Astrocyte (in vitro differentiated cells and primary cell): Measurements from ENCODE around the gene TEX14.

Experiments
- EZH2 ChIP-seq: IDR thresholded peaks from 2 replicates; pipeline ENCODE4 v1.6.1; 2012; ENCODE audit warnings: mild to moderate bottlenecking, low read length, inconsistent platforms; ENCODE audit not compliant: insufficient read depth
- TF ChIP-seq, protein P1 (sequence below): IDR thresholded peaks from 2 replicates; pipeline ENCODE4 v1.5.1; 2011; ENCODE audit warnings: low read depth, mild to moderate bottlenecking, inconsistent platforms, low read length, moderate library complexity; ENCODE audit not compliant: insufficient read depth

DNA sequence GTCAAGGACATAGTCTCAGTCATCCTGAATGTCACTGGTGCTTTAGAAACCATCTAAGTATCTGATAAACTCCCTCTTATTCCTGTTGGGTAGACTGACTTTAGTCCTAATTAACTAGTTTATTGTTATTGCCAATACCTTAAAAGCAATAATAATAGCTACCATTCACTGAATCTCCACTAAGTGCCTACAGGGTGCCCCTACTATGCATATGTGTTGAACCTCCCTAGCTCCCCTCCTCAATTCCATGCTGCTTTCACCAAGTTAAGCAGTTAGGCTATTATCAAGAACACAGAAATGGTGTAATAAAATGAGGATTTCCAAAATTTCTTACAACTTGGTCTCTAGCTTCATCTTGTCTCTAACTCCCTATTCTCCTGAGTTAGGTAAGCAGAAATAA is 89.9 kb downstream of the TEX14 start:
- TF ChIP-seq, protein P1, sequence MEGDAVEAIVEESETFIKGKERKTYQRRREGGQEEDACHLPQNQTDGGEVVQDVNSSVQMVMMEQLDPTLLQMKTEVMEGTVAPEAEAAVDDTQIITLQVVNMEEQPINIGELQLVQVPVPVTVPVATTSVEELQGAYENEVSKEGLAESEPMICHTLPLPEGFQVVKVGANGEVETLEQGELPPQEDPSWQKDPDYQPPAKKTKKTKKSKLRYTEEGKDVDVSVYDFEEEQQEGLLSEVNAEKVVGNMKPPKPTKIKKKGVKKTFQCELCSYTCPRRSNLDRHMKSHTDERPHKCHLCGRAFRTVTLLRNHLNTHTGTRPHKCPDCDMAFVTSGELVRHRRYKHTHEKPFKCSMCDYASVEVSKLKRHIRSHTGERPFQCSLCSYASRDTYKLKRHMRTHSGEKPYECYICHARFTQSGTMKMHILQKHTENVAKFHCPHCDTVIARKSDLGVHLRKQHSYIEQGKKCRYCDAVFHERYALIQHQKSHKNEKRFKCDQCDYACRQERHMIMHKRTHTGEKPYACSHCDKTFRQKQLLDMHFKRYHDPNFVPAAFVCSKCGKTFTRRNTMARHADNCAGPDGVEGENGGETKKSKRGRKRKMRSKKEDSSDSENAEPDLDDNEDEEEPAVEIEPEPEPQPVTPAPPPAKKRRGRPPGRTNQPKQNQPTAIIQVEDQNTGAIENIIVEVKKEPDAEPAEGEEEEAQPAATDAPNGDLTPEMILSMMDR = no peak
- TF ChIP-seq EZH2 = no peak
